Endothelial cell of umbilical vein (primary cell): ENCODE measurements around the gene SDSL. TPM values are rescaled to one million over a fixed set of nuclear protein-coding genes. Genes with fewer than 3 reads are reported as not detected.

ENCODE experiments used
- BruUV-seq: library from RNA; stranded (reverse); fragments of 400-500 nt; replicated peaks from 2 replicates; lab custom pipeline; 2021; lab: Mats Ljungman, UMichigan
- CTCF ChIA-PET: fragments of 300-600, 350-600 bp; sonication (Branson Sonifier 250); formaldehyde crosslinking; loops from one replicate; lab custom pipeline; 2021; ENCODE audit warnings: antibody characterized with exemption, inconsistent platforms; lab: Charles Lee
- POLR2A ChIA-PET: fragments of 300-600, 350-600 bp; sonication (Branson Sonifier 250); formaldehyde crosslinking; loops from one replicate; lab custom pipeline; 2021; ENCODE audit warnings: antibody characterized with exemption, inconsistent platforms; lab: Charles Lee
- DNase-seq: peaks from one replicate; pipeline ENCODE4 v3.0.0-alpha.2; 2011; ENCODE audit warnings: low read depth, low spot score
- FAIRE-seq: peaks from 2 replicates; lab custom pipeline; 2011; peaks lifted over from hg19 to GRCh38; lab: Jason Lieb, UNC
- H2AFZ ChIP-seq: 2 replicates; pipeline ENCODE4 v1.6.0; 2012; ENCODE audit warnings: low read depth, low read length, control low read depth, inconsistent platforms
- H3K27ac ChIP-seq: 2 replicates; pipeline ENCODE4 v1.5.1; 2011; ENCODE audit warnings: low read depth, mild to moderate bottlenecking, control low read depth, low read length, moderate library complexity; ENCODE audit not compliant: insufficient read depth
- H3K27me3 ChIP-seq, 2 experiments: 2 replicates each; pipeline versions ENCODE4 v1.6.0 to v1.6.1; 2011; ENCODE audit warnings: low read length in 2 of 2, mixed read lengths in 1 of 2; ENCODE audit not compliant: control insufficient read depth in 2 of 2, insufficient read depth in 2 of 2
- H3K36me3 ChIP-seq, 2 experiments: 2 replicates in 1 of 2; 3 replicates in 1 of 2; pipeline ENCODE4 v1.5.1; 2011; ENCODE audit warnings: low read length in 2 of 2, mild to moderate bottlenecking in 1 of 2, moderate library complexity in 1 of 2; ENCODE audit not compliant: control insufficient read depth in 2 of 2, insufficient read depth in 2 of 2; ENCODE audit errors: extremely low read depth in 1 of 2
- H3K4me1 ChIP-seq: 3 replicates; pipeline ENCODE4 v1.5.1; 2011; ENCODE audit warnings: mild to moderate bottlenecking, low read length; ENCODE audit not compliant: control insufficient read depth, insufficient read depth; ENCODE audit errors: extremely low read depth
- H3K4me2 ChIP-seq: 2 replicates; pipeline ENCODE4 v1.6.1; 2011; ENCODE audit warnings: low read length, control low read depth, mixed read lengths; ENCODE audit not compliant: insufficient read depth
- H3K4me3 ChIP-seq, 3 experiments: fragments of 200-600 bp in 1 of 3; sonication (generic), shearing (Covaris generic) in 1 of 3; replicated peaks in 1 of 3; 2 replicates each; pipeline ENCODE4 v1.5.1; 2011 to 2016; ENCODE audit warnings: control low read depth in 3 of 3, low read length in 3 of 3, mild to moderate bottlenecking in 2 of 3, inconsistent platforms in 1 of 3, low read depth in 1 of 3, moderate library complexity in 1 of 3; ENCODE audit not compliant: insufficient read depth in 1 of 3
- H3K79me2 ChIP-seq: 2 replicates; pipeline ENCODE4 v1.6.0; 2012; ENCODE audit warnings: low read length, inconsistent platforms; ENCODE audit not compliant: control insufficient read depth, insufficient read depth
- H3K9ac ChIP-seq: replicated peaks from 2 replicates; pipeline ENCODE3; 2011; ENCODE audit warnings: low read length, control low read depth; ENCODE audit not compliant: insufficient read depth; ENCODE audit errors: extremely low read depth
- H3K9me1 ChIP-seq: replicated peaks from 3 replicates; pipeline ENCODE4 v1.6.0; 2011; ENCODE audit warnings: mild to moderate bottlenecking, low read length; ENCODE audit not compliant: control insufficient read depth, insufficient read depth; ENCODE audit errors: extremely low read depth
- H3K9me3 ChIP-seq: replicated peaks from 2 replicates; pipeline ENCODE4 v1.5.1; 2012; ENCODE audit warnings: low read length, inconsistent platforms; ENCODE audit not compliant: control insufficient read depth, insufficient read depth
- H4K20me1 ChIP-seq: replicated peaks from 2 replicates; pipeline ENCODE3; 2011; ENCODE audit warnings: mild to moderate bottlenecking, low read length; ENCODE audit not compliant: control insufficient read depth, insufficient read depth; ENCODE audit errors: extremely low read depth
- CTCF ChIP-seq, 2 donors: IDR thresholded peaks; 1 replicate in 1 of 2; 2 replicates in 1 of 2; pipeline ENCODE4 v1.5.1; 2011; ENCODE audit warnings: low read length in 2 of 2, mild to moderate bottlenecking in 2 of 2, moderate library complexity in 2 of 2, control low read depth in 1 of 2, inconsistent platforms in 1 of 2, low read depth in 1 of 2; ENCODE audit not compliant: insufficient read depth in 1 of 2; ENCODE audit errors: extremely low read depth in 1 of 2
- EZH2 ChIP-seq: IDR thresholded peaks from 2 replicates; pipeline ENCODE4 v1.6.1; 2012; ENCODE audit warnings: borderline replicate concordance, low read depth, mild to moderate bottlenecking, moderate library complexity, low read length, inconsistent platforms; ENCODE audit not compliant: severe bottlenecking
- FOS ChIP-seq: IDR thresholded peaks from 2 replicates; pipeline ENCODE4 v1.6.1; 2011; ENCODE audit warnings: mild to moderate bottlenecking, low read length, moderate library complexity, borderline replicate concordance; ENCODE audit not compliant: insufficient read depth
- GATA2 ChIP-seq: IDR thresholded peaks from 2 replicates; pipeline ENCODE4 v1.7.0; 2011; ENCODE audit warnings: low read depth, mild to moderate bottlenecking, moderate library complexity, mixed read lengths, low read length; ENCODE audit not compliant: insufficient read length, insufficient read depth
- JUN ChIP-seq: IDR thresholded peaks from 2 replicates; pipeline ENCODE4 v1.6.1; 2011; ENCODE audit warnings: borderline replicate concordance, low read depth; ENCODE audit not compliant: insufficient read length, insufficient read depth
- MAX ChIP-seq: IDR thresholded peaks from 2 replicates; pipeline ENCODE4 v1.6.1; 2011; ENCODE audit not compliant: insufficient read depth, insufficient read length
- MYC ChIP-seq: IDR thresholded peaks from one replicate; pipeline ENCODE4 v1.6.1; 2011; ENCODE audit warnings: mild to moderate bottlenecking, low read depth, low read length
- POLR2A ChIP-seq: IDR thresholded peaks from 2 replicates; pipeline ENCODE4 v1.6.1; 2012; ENCODE audit warnings: low read depth, mild to moderate bottlenecking, control low read depth, low read length
- POLR2AphosphoS5 ChIP-seq: IDR thresholded peaks from 2 replicates; pipeline ENCODE4 v1.6.1; 2012; ENCODE audit warnings: low read depth, mild to moderate bottlenecking, control low read depth, low read length, moderate library complexity; ENCODE audit not compliant: insufficient read depth
- dilution Hi-C: fragments of 300-500 bp; cut with MboI; formaldehyde crosslinking; loops from one replicate; pipeline ENCODE4 v1.15.0; 2019; ENCODE audit warnings: low sequenced_read_pairs; ENCODE audit not compliant: extremely low pct_ligation_motif_present
- intact Hi-C: fragments of 100-400 bp; cut with micrococcal nuclease; formaldehyde crosslinking; loops from one replicate; pipeline ENCODE4 v1.10.0; 2022
- polyA plus RNA-seq, 4 experiments: library from polyadenylated mRNA; depleted of rRNA in 3 of 4; stranded (reverse) in 3 of 4; unstranded in 1 of 4; fragments of >200 nt; gene quantifications; 2 replicates each; pipeline versions ENCODE4 v1.2.1 to v1.2.3, GENCODE V29; 2011 to 2012; ENCODE audit warnings: missing spikeins in 1 of 4
- total RNA-seq: library from RNA; stranded (reverse); gene quantifications from 2 replicates; pipeline ENCODE4 v1.2.3, GENCODE V29; 2021

The SDSL gene
- total and polyA plus RNA-seq, 2 donors (not counting 3 experiments of a cell fraction or from before 2014, with no cell fraction given), result 5.7 to 16.9 TPM

GRCh38 chr12:113384778-113385177, 37.4 kb upstream of the SDSL start:
- no peaks in the 10 kb centered on the region for H3K4me1 ChIP-seq
- peaks cover 0 to 12% of the 10 kb centered on the region in 2 experiments for H3K36me3 ChIP-seq
- dilution Hi-C loops, result no loop called here
- TF ChIP-seq JUN, result no peak
- no peak for TF ChIP-seq MYC
- TF ChIP-seq GATA2, result no peak
- TF ChIP-seq FOS, result no peak
- TF ChIP-seq POLR2AphosphoS5, result no peak
- no peaks in the 10 kb centered on the region for H3K79me2 ChIP-seq
- H2AFZ ChIP-seq, result no peak overlapping the region
- H4K20me1 ChIP-seq, result no peaks in the 10 kb centered on the region
- H3K9ac ChIP-seq, result no peak overlapping the region
- FAIRE-seq (no peak), DNase-seq (no peak)
- POLR2A ChIA-PET, result no interaction called here
- H3K9me1 ChIP-seq, result no peaks in the 10 kb centered on the region
- no peak overlapping the region for H3K4me3 ChIP-seq
- no peaks in the 10 kb centered on the region for H3K9me3 ChIP-seq
- no TSS peak for BruUV-seq
- H3K27ac ChIP-seq, result no peak overlapping the region
- no peaks in the 10 kb centered on the region for H3K27me3 ChIP-seq
- intact Hi-C loops, result no loop called here
- CTCF ChIA-PET, result interaction anchor here (0.6 to 1.0 kb wide), 2 partner anchors 41 to 1287 kb away, joined by 3 to 4 read pairs; no protein-coding TSS in a partner anchor
- H3K4me2 ChIP-seq, result no peak overlapping the region

- TF ChIP-seq CTCF (IDR thresholded peaks at IDR 0.05; ENCODE audit: extremely low read depth in 1 of 2, insufficient read depth in 1 of 2, low read depth in 1 of 2, low read length in 2 of 2) (no peak), EZH2 (no peak), JUN (no peak), POLR2A (no peak), FOS (no peak), POLR2AphosphoS5 (no peak), GATA2 (no peak), MAX (no peak), MYC (no peak)
- Histone ChIP-seq H3K9me3 (no peaks in the 10 kb centered on the region), H4K20me1 (no peaks in the 10 kb centered on the region), H3K9me1 (no peaks in the 10 kb centered on the region), H3K4me3 (no peak overlapping the region), H3K4me1 (no peaks in the 10 kb centered on the region), H3K4me2 (no peak overlapping the region), H3K27me3 (no peaks in the 10 kb centered on the region), H2AFZ (no peak overlapping the region), H3K36me3 (peaks cover 0 to 12% of the 10 kb centered on the region in 2 experiments), H3K79me2 (no peaks in the 10 kb centered on the region), H3K9ac (no peak overlapping the region), H3K27ac (no peak overlapping the region)
- dilution Hi-C loops, result no loop called here
- ChIA-PET POLR2A (no interaction called here), CTCF (interaction anchor here (1.0 kb wide), 1 partner anchor 40 kb away, joined by 4 read pairs; no protein-coding TSS in a partner anchor)
- FAIRE-seq (no peak), DNase-seq (no peak)
- intact Hi-C loops, result no loop called here
- BruUV-seq, result no TSS peak
Measured at GRCh38 chr12:113385282-113385882, 36.8 kb upstream of the SDSL start.
